NCI-H1694 (cell line): ENCODE measurements around the gene TEX19.
A peak's percentile ranks its signal among the peaks of the same experiment; 100 is the strongest.
"Not testable (repeated sequence)": the region's sequence is repeated elsewhere in the genome, so short reads cannot be mapped to it uniquely, and the experiment has no call there.

Experiments
- DNase-seq: peaks from one replicate; lab custom pipeline; 2025; lab: John Stamatoyannopoulos, UW

TEX19 gene

GRCh38 chr17:82356845-82357355 lies 2.1 kb upstream of the TEX19 start:
- no peak for DNase-seq

DNA sequence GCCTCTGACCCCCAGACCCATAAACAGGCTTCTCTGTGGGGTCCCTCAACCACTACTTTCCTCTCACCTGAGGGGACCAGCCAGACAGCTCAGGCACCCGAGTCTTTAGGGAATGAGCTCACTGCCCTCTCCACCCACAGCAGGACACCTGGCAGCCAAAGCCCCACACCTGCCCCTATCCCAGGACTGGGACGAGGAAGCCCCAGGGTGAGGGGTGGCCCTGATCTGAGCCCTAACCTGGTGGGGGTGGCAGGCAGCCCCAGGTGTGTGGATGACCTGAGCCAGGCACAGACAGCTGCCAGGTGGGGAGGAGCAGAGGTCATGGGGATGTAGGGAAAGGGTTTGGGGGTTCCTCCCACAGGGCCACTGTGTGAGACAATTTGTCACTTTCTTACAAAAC lies 1.7 kb upstream of the TEX19 start:
- no peak for DNase-seq

- not testable (repeated sequence) for DNase-seq
Observed at GRCh38 chr17:82359451-82360074, 516 bp downstream of the TEX19 start.

DNA sequence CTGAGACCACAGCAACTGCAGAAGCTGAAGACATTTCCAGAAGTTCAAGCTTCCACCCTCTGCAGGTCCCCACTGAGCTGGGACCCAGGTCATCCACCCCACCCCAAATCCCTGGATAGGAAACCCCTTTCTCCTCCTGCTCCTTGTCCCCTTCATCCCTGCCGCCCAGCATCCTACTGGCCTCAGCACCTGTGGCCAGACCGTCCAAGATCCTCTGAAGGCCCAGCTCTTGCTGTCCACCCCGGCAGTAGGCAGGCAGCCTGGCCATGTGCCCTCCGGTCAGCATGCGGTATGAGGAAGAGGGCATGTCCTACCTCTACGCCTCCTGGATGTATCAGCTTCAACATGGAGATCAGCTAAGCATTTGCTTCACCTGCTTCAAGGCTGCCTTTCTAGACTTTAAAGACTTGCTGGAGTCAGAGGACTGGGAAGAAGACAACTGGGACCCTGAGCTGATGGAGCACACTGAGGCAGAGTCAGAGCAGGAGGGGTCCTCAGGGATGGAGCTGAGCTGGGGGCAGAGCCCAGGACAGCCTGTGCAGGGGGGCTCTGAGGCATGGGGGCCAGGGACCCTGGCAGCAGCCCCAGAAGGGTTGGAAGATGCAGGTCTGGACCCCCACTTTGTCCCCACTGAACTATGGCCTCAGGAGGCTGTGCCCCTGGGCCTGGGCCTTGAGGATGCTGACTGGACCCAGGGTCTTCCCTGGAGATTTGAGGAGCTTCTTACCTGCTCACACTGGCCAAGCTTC lies 3.0 kb downstream of the TEX19 start:
- DNase-seq: no peak

GRCh38 chr17:82365606-82366295 lies 6.7 kb downstream of the TEX19 start:
- DNase-seq: peak; percentile 57

DNA sequence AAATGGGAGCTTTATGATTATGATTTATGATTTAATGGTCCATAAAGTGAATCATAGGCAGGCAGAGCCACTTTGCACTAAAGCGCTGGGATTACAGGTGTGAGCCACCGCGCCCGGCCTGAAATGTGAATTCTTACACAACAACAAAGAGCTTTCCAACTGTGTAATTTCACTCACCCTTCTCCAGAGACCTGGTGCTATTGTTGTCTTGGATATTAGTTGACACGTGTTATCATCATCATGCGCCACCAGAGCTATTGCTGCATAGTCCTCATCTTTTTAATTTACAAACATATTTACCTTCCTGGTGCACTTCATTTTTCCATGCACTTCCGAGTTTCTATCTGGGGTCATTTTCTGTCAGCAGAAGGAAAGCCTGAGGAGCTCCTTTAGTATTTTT lies 7.7 kb downstream of the TEX19 start:
- no peak for DNase-seq

GRCh38 chr17:82367724-82368524 lies 8.9 kb downstream of the TEX19 start:
- no peak for DNase-seq

GRCh38 chr17:82369211-82369610 lies 10.2 kb downstream of the TEX19 start:
- DNase-seq: no peak

GRCh38 chr17:82370471-82371332 lies 11.7 kb downstream of the TEX19 start:
- no peak for DNase-seq

DNA sequence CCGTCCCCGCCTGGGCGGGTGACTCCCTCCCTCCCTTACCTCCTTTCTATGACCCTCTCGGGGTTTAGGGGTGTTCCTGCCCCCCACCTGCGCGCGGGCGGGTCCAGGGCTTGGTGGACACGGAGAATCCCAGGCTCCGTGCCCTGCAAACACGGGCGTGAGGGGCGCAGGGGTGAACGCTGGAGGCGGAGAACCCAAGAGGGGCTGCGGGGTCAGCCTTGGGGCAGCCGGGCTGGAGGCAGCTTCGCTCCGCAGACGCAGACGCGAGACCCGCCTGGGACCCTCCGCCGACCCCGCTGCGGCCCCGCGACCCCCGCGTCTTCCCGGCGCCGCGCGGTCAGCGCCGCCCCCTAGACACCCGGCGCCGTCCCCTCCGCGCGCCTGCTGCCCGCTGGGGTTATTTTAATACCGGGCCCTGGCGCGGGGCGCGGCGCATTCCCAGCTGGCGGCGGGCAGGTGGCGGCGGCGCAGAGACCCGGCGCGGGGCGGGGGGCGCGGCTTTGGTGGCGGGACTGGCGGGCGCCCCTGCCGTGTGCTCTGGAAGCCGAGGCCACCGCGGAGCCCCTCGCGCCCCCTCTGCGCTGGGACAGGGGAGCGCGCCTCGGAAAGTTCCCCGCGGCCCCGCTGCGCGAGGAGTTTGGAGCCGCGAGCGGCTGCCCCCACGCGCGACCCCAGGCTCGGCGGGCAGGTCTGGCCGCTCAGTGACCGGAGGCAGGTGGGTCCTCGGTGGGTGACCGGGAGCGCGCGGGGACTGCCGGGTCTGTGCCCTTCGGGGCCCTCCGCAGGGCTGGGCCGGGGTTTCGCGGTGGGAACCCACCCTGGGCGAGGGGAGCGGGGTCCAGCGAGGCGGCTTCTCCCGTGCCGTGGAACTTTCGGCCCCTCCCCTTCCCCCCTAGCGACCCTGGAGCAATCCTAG lies 12.5 kb downstream of the TEX19 start, which contains the start of gene UTS2R:
Gene UTS2R, plus strand, starts transcription at position 433 of the 916 bp plus-strand sequence. CDS start 2,560 bp downstream, outside the sequence.
- no peak for DNase-seq

- DNase-seq: no peak
Observed at GRCh38 chr17:82372249-82373071, 13.4 kb downstream of the TEX19 start.

DNA sequence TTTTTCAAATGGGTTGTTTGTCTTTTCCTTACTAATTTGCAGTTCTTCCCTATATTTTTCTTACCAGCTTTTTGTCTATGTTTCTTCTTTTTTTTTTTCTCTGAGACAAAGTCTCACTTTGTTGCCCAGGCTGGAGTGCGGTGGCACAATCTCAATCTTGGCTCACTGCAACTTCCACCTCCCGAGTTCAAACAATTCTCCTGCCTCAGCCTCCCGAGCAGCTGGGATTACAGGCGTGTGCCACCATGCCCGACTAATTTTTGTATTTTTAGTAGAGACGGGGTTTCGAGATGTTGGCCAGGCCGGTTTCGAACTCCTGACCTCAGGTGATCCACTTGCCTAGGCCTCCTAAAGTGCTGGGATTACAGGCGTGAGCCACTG lies 14.0 kb downstream of the TEX19 start:
- not testable (repeated sequence) for DNase-seq

GRCh38 chr17:82373731-82374625 lies 14.9 kb downstream of the TEX19 start:
- DNase-seq: no peak

GRCh38 chr17:82374626-82375331 lies 15.7 kb downstream of the TEX19 start:
- DNase-seq: no peak

GRCh38 chr17:82375359-82376041 lies 16.5 kb downstream of the TEX19 start:
- DNase-seq: no peak

- DNase-seq: no peak
Observed at GRCh38 chr17:82376042-82376730, 17.1 kb downstream of the TEX19 start.
